LNCaP clone FGC (cell line): ENCODE measurements around the gene ZNF469.

Experiments
- DNase-seq: peaks from one replicate; pipeline ENCODE4 v3.0.0-alpha.2; 2011; ENCODE audit warnings: low read depth
- H3K4me3 ChIP-seq: 2 replicates; pipeline ENCODE4 v1.5.1; 2011; ENCODE audit warnings: mild to moderate bottlenecking, low read depth, low read length, control low read depth
- CTCF ChIP-seq: IDR thresholded peaks from 2 replicates; pipeline ENCODE4 v1.5.1; 2012; ENCODE audit warnings: mild to moderate bottlenecking; ENCODE audit not compliant: control insufficient read depth, insufficient read depth; ENCODE audit errors: extremely low read depth

Gene ZNF469

GRCh38 chr16:88379694-88380040 is 3.1 kb upstream of the ZNF469 start:
- no peak overlapping the region for H3K4me3 ChIP-seq
- no peak for DNase-seq
- no peak for TF ChIP-seq CTCF

- TF ChIP-seq CTCF: no peak
- H3K4me3 ChIP-seq: no peak overlapping the region
- no peak for DNase-seq
These were observed 2.7 kb upstream of the ZNF469 start for GRCh38 chr16:88380099-88380498.

GRCh38 chr16:88380619-88381018 is 2.1 kb upstream of the ZNF469 start:
- no peak for DNase-seq
- no peak for TF ChIP-seq CTCF
- H3K4me3 ChIP-seq: no peak overlapping the region

- TF ChIP-seq CTCF: no peak
- no peak overlapping the region for H3K4me3 ChIP-seq
- no peak for DNase-seq
These were observed 823 bp upstream of the ZNF469 start for GRCh38 chr16:88381820-88382451.

DNA sequence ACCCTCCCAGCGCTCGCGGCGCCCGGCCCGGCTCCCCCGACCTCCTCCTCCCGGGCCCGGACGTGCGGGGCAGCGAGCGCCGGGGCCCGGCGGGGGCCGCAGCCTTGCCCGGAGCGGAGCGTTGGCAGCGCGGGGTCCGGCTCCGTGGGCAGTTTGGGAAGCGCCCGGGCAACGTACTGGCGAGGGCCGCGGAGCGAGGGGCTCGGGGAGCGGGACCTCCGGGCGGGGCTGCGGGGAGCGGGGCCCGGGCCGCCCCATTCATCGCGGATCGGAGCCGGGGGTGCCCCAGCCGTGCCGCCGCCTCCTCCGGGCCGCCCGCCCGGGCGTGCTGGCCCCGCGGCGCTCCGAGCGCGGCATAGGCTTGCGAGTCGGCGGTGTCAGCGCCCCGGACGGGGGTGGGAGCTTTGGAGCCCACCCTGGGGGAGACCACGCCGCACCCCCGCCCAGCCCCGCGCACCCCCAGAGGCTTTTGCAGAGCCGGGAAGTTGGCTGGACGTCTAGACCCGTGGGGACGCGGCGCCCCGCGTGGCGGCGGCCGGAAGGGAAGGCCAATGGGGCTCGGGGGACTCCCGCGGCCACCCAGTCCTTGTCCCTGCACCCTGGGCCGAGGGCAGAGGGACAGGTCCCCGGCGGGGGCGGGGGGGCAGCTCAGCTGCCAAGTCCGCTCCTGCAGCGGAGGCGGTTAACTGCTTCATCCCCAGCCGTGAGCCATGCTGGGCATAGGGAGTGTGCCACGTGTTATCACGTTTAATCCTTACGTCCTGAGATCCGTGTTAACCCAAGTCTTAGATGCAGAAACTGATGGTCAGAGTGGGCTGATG is 852 bp downstream of the ZNF469 start:
- no peak overlapping the region for H3K4me3 ChIP-seq
- no peak for TF ChIP-seq CTCF
- no peak for DNase-seq

GRCh38 chr16:88384222-88385111 is 1.7 kb downstream of the ZNF469 start:
- H3K4me3 ChIP-seq: no peak overlapping the region
- no peak for DNase-seq
- no peak for TF ChIP-seq CTCF
